ENCODE data around the gene GIT1.

- TF ChIP-seq, protein P1, sequence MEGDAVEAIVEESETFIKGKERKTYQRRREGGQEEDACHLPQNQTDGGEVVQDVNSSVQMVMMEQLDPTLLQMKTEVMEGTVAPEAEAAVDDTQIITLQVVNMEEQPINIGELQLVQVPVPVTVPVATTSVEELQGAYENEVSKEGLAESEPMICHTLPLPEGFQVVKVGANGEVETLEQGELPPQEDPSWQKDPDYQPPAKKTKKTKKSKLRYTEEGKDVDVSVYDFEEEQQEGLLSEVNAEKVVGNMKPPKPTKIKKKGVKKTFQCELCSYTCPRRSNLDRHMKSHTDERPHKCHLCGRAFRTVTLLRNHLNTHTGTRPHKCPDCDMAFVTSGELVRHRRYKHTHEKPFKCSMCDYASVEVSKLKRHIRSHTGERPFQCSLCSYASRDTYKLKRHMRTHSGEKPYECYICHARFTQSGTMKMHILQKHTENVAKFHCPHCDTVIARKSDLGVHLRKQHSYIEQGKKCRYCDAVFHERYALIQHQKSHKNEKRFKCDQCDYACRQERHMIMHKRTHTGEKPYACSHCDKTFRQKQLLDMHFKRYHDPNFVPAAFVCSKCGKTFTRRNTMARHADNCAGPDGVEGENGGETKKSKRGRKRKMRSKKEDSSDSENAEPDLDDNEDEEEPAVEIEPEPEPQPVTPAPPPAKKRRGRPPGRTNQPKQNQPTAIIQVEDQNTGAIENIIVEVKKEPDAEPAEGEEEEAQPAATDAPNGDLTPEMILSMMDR (IDR thresholded peaks at IDR 0.05; ENCODE audit: extremely low read depth in 1 of 2, insufficient read depth in 1 of 2, low read depth in 1 of 2, low read length in 2 of 2) = no peak
- no peak for TF ChIP-seq POLR2AphosphoS5 (IDR thresholded peaks at IDR 0.05; ENCODE audit: insufficient read depth, low read depth, low read length)
- no peak for TF ChIP-seq EZH2 (IDR thresholded peaks at IDR 0.05; ENCODE audit: borderline replicate concordance, low read depth, low read length, severe bottlenecking)
- no peak for TF ChIP-seq POLR2A (IDR thresholded peaks at IDR 0.05; ENCODE audit: low read depth, low read length)
- TF ChIP-seq MAX (IDR thresholded peaks at IDR 0.05; ENCODE audit: insufficient read depth, insufficient read length) = no peak
- TF ChIP-seq MYC (IDR thresholded peaks at IDR 0.05; ENCODE audit: low read depth, low read length) = no peak
- no peak for TF ChIP-seq GATA2 (IDR thresholded peaks at IDR 0.05; ENCODE audit: insufficient read depth, insufficient read length, low read depth, low read length)
- no peak for TF ChIP-seq JUN (IDR thresholded peaks at IDR 0.05; ENCODE audit: borderline replicate concordance, insufficient read depth, insufficient read length, low read depth)
These were observed 13.7 kb upstream of the GIT1 start for GRCh38 chr17:29603109-29603674.
